Subcutaneous adipose tissue (tissue), 4 donors: ENCODE data around the gene LCOR. TPM values are rescaled to one million over a fixed set of nuclear protein-coding genes. Genes with fewer than 3 reads are reported as not detected.

Source experiments
- total RNA-seq, 4 donors: library from RNA; depleted of rRNA; stranded (reverse); fragments of >200 nt; gene quantifications; one replicate each; pipeline ENCODE4 v1.1.0, GENCODE V29; 2016
- TF ChIP-seq, protein P1 (sequence below): fragments of 450-650 bp; IDR thresholded peaks from one replicate; pipeline ENCODE4 v1.5.1; 2016; ENCODE audit warnings: low read depth, mild to moderate bottlenecking, control low read depth, antibody characterized with exemption, moderate library complexity

LCOR gene
- total RNA-seq, 4 donors from 2014 or later: 23.6 to 45.2 (median 32.9) TPM

DNA sequence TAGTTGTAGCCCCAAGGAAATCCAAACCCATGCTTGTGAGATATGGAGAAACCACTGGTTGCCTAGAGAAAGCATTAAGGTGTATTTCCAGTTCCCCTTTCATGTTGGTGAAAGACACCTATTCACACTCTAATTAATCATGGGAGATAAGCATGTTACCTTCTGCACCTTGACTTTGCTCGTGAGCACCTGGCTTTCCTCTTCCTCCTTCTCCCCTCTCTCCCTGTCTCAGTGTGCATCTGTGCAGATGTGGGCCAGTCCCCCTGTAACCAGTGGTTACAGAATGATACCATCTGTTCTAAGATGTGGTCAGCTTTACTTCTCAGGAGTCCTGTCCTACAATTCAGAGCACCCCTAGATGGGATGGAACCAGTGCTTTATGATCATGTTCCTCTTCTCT is 160.6 kb downstream of the LCOR start:
- TF ChIP-seq, protein P1, sequence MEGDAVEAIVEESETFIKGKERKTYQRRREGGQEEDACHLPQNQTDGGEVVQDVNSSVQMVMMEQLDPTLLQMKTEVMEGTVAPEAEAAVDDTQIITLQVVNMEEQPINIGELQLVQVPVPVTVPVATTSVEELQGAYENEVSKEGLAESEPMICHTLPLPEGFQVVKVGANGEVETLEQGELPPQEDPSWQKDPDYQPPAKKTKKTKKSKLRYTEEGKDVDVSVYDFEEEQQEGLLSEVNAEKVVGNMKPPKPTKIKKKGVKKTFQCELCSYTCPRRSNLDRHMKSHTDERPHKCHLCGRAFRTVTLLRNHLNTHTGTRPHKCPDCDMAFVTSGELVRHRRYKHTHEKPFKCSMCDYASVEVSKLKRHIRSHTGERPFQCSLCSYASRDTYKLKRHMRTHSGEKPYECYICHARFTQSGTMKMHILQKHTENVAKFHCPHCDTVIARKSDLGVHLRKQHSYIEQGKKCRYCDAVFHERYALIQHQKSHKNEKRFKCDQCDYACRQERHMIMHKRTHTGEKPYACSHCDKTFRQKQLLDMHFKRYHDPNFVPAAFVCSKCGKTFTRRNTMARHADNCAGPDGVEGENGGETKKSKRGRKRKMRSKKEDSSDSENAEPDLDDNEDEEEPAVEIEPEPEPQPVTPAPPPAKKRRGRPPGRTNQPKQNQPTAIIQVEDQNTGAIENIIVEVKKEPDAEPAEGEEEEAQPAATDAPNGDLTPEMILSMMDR: no peak

DNA sequence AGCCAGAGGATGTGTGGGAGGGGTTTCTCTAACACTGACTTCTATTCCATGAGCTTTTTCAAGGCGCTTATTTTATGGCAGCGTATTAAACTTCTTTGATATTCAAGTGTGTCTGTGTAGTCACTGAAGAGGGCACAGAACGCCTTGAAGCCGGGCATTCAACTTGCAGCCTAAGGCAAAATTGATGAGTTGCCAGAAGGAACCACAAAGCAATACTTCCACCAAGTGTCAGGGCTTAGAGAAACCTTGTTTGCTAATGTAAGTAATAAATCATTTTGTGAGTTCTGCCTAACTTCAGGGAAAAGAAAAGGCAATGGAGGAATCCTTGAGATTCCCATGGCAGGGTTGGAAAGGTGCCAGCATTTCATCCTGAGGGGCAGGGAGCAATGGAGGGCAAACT is 163.8 kb downstream of the LCOR start:
- TF ChIP-seq, protein P1: no peak

DNA sequence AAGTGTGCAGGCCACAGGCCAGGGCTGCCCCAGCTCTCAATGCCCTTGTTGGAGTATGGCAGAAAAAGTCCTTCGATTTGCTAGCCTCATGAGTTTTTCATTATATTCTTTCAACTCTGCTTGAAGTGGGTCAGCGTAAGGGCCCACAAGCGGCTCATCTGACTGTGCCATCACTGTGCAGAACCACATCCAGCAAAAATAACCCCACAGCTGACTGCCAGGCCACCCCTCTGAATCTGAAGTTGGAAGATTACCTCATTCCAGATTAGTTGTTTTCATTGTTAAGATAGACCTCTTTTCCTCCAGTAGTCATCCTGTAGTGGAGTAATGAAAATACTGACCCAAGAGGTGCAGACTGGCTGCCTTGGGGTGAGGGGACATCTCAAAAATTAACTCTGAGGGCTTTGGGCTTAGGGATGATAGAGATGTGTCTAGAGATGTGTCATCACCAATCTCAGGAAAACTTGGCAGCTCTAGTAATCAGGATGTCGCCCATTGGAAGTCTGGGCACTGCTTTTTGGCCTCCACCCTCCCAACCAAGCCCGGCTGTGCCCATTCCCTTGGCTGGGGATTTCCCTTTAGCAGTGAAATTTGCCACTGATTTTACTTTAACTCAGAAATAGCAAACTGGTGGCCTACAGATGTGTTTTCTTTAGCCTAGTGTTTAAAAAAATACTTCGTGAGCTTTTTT is 164.3 kb downstream of the LCOR start:
- TF ChIP-seq, protein P1: no peak

DNA sequence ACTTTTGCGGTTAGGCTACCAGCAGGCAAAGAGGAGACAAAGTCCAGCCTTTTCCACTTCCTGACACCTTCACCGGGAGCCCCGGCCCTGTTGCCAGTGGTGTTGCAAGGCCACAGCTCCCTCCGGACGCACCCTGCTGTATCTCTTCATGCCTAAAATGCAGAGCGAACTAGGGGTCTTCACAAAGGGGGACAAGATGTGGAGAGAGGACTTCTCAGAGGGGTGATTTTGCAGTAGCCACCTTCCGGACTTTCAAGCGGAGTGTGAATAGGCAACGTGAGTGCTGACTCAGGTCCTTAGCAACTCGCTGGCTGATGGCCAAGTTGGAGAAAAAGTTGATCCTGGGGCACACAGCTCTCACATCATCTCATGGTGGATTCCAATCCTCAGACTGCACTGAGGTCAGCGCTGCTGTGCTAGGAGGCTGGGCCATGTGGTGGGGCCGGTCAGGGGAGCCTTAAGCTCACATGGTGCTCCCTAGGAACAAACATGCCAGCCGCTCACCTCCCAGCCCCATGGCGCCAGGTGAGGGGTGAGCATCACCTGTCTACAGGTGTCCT is 166.3 kb downstream of the LCOR start:
- TF ChIP-seq, protein P1: no peak

DNA sequence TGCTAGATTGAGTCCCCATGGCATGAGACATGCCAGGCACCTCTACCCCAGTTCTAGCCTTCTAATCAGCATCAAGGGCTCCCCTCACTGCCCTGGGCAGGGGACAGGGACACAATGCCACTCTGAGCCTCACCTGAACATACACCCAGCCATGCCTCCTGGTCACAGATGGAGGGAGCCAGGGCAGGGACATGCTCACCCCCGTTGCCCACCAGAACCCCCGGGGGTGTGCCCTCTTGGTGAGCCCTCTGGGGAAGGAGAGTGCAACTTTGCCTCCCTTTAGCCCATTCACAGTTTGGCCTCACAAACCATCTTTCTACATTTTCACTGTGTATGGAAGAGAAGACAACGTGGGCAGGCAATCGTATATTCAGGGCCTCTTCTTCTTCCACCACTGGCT is 167.2 kb downstream of the LCOR start:
- TF ChIP-seq, protein P1: no peak

DNA sequence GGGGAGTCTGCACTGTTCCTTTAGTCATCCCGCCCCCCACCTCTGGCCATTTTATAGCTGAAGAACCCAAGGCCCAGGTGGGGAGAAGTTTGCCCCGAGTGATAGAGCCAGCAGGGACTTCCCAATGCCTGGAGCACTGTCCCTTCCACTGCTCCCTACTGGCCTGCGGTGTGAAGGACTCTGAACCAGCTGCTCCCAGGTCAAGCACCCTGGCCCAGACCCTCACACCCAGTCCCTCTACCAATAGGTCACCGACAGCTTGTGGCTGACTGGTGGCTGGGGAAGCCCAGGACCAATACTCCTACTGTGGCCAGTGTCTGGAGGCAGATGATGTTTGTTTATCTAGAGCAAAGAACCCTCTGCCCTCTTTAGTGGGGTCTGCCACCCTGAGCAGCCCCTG is 167.9 kb downstream of the LCOR start:
- TF ChIP-seq, protein P1: no peak

DNA sequence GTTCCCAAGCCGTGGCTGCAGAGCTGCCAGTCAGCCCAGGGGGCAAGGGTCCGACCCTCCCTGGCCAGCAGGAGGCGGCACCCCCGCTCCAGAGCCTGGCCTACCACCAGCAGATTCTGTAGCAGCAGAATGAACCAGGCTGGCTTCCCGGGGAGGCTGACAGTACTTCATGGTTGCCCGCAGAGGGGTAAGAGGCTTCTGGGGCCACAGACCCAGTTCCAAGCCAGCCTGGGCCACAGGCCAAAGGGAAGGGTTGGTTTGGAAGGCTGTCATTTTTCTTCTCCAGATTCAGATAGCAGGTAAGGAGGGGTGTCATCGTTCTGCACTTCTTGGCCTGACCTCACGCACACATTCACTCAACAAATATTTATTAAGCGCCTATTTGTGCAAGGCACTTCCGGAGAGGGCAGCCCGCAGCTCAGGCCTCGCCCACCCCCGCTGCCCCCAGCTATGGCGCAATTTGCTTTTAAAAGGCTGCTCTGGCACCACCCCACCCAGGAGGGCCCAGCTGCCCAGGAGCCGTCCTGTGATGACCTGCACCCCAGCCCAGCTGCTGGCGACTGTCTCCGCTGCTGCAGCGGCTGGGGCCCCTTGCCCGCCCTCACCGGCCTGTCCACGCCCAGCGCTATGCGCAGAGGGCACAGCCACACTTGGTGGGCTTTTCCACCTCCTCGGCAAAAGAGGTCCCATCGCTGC is 168.5 kb downstream of the LCOR start:
- TF ChIP-seq, protein P1: no peak
